Hepatocyte (in vitro differentiated cells): ENCODE data around the gene MTMR3. TPM values are rescaled to one million over a fixed set of nuclear protein-coding genes. Genes with fewer than 3 reads are reported as not detected.
"Not testable (repeated sequence)": the region's sequence is repeated elsewhere in the genome, so short reads cannot be mapped to it uniquely, and the experiment has no call there.

Experiments used
- DNase-seq: peaks from one replicate; pipeline ENCODE4 v3.0.0-alpha.2; 2016; ENCODE audit warnings: low spot score
- H2AFZ ChIP-seq: fragments of 200-600 bp; sonication (generic); 2 replicates; pipeline ENCODE4 v1.6.0; 2016; ENCODE audit warnings: antibody characterized with exemption, mild to moderate bottlenecking
- H3K27ac ChIP-seq: fragments of 200-600 bp; sonication (generic); 2 replicates; pipeline ENCODE4 v1.5.1; 2016; ENCODE audit warnings: mild to moderate bottlenecking
- H3K27me3 ChIP-seq: fragments of 200-600 bp; sonication (generic); 2 replicates; pipeline ENCODE4 v1.6.1; 2016
- H3K36me3 ChIP-seq: fragments of 200-600 bp; sonication (generic); replicated peaks from 2 replicates; pipeline ENCODE4 v1.5.1; 2016; ENCODE audit warnings: low read depth; ENCODE audit not compliant: insufficient read depth
- H3K4me1 ChIP-seq: fragments of 200-600 bp; sonication (generic); 2 replicates; pipeline ENCODE4 v1.5.1; 2016; ENCODE audit warnings: mild to moderate bottlenecking, moderate library complexity; ENCODE audit not compliant: insufficient read depth
- H3K4me2 ChIP-seq: fragments of 200-600 bp; sonication (generic); 2 replicates; pipeline ENCODE4 v1.6.0; 2016
- H3K4me3 ChIP-seq: fragments of 200-600 bp; sonication (generic); 2 replicates; pipeline ENCODE4 v1.5.1; 2016; ENCODE audit warnings: mild to moderate bottlenecking
- H3K79me2 ChIP-seq: fragments of 200-600 bp; sonication (generic); 2 replicates; pipeline ENCODE4 v1.6.0; 2017; ENCODE audit warnings: mild to moderate bottlenecking
- H3K9me2 ChIP-seq: fragments of 200-600 bp; sonication (generic); replicated peaks from 2 replicates; pipeline ENCODE4 v1.6.0; 2017; ENCODE audit warnings: mild to moderate bottlenecking; ENCODE audit not compliant: insufficient read depth
- H3K9me3 ChIP-seq: fragments of 200-600 bp; sonication (generic); 2 replicates; pipeline ENCODE4 v1.5.1; 2016; ENCODE audit warnings: low read depth, mild to moderate bottlenecking
- H4K20me1 ChIP-seq: fragments of 200-600 bp; sonication (generic); 2 replicates; pipeline ENCODE4 v1.6.0; 2016; ENCODE audit warnings: mild to moderate bottlenecking; ENCODE audit not compliant: insufficient read depth, poor library complexity, severe bottlenecking
- CTCF ChIP-seq: fragments of 200-600 bp; sonication (generic); IDR thresholded peaks from 2 replicates; pipeline ENCODE4 v1.5.1; 2016; ENCODE audit warnings: antibody characterized with exemption, mild to moderate bottlenecking; ENCODE audit not compliant: poor library complexity
- EZH2 ChIP-seq: fragments of 200-600 bp; sonication (generic); IDR thresholded peaks from 2 replicates; pipeline ENCODE4 v1.6.1; 2016; ENCODE audit warnings: antibody characterized with exemption, mild to moderate bottlenecking, borderline replicate concordance
- EZH2phosphoT487 ChIP-seq: fragments of 200-600 bp; sonication (generic); IDR thresholded peaks from one replicate; pipeline ENCODE4 v1.6.1; 2018; ENCODE audit warnings: antibody characterized with exemption, mild to moderate bottlenecking, low read depth, moderate library complexity; ENCODE audit not compliant: unreplicated experiment, severe bottlenecking
- WGBS: methylation state at CpG from one replicate; pipeline ENCODE4 v1.1.6; 2016; ENCODE audit warnings: low lambda C conversion rate; ENCODE audit errors: missing lambda C conversion rate; 5-methylcytosine and 5-hydroxymethylcytosine counted together
- polyA plus RNA-seq: library from polyadenylated mRNA; unstranded; fragments of >200 nt; fragmentation: Nextera tagmentation; extraction: Ambion mirVana; gene quantifications from 2 replicates; pipeline ENCODE4 v1.2.1, GENCODE V29; 2016
- total RNA-seq: library from RNA; depleted of rRNA; stranded (reverse); fragments of >200 nt; gene quantifications from 2 replicates; pipeline ENCODE4 v1.2.3, GENCODE V29; 2014

Gene MTMR3
- total and polyA plus RNA-seq, 2 experiments from 2014 or later, result 16.2 to 42.7 TPM

- 76% methylated on average over 3 of the region's 3 CpGs for WGBS
- H2AFZ ChIP-seq, result no peak overlapping the region
- H3K4me2 ChIP-seq, result no peak overlapping the region
- H3K4me3 ChIP-seq, result no peak overlapping the region
- no peaks in the 10 kb centered on the region for H3K79me2 ChIP-seq
- H4K20me1 ChIP-seq, result no peaks in the 10 kb centered on the region
- no peaks in the 10 kb centered on the region for H3K36me3 ChIP-seq
- H3K9me3 ChIP-seq, result no peaks in the 10 kb centered on the region
- H3K27me3 ChIP-seq, result no peaks in the 10 kb centered on the region
- no peaks in the 10 kb centered on the region for H3K4me1 ChIP-seq
- no peak for DNase-seq
- TF ChIP-seq EZH2 (no peak), EZH2phosphoT487 (no peak), CTCF (no peak)
- H3K27ac ChIP-seq, result no peak overlapping the region
- H3K9me2 ChIP-seq, result no peaks in the 10 kb centered on the region
Measured at GRCh38 chr22:29856496-29856895, 26.5 kb upstream of the MTMR3 start.

- not testable (repeated sequence) for H3K9me3 ChIP-seq, H3K9me2 ChIP-seq, H3K4me3 ChIP-seq, H3K27ac ChIP-seq, H3K4me1 ChIP-seq, H3K27me3 ChIP-seq, H4K20me1 ChIP-seq, H2AFZ ChIP-seq, DNase-seq, H3K79me2 ChIP-seq, H3K36me3 ChIP-seq, H3K4me2 ChIP-seq
- WGBS, result 97% methylated on average over 5 of the region's 9 CpGs
Measured at GRCh38 chr22:29859030-29859429, 23.9 kb upstream of the MTMR3 start.

GRCh38 chr22:29860006-29860766 is 22.8 kb upstream of the MTMR3 start:
- H3K4me3 ChIP-seq, result no peak overlapping the region
- no peak overlapping the region for H3K27ac ChIP-seq
- WGBS, result 83% methylated on average over 2 of the region's 2 CpGs

More at GRCh38 chr22:29860006-29860766, 22.8 kb upstream of the MTMR3 start:
- no peak overlapping the region for H2AFZ ChIP-seq
- no peaks in the 10 kb centered on the region for H3K79me2 ChIP-seq
- no peaks in the 10 kb centered on the region for H3K4me1 ChIP-seq
- no peak for DNase-seq
- H3K9me2 ChIP-seq, result no peaks in the 10 kb centered on the region
- H3K4me2 ChIP-seq, result no peak overlapping the region
- no peak for TF ChIP-seq CTCF
- TF ChIP-seq EZH2, result no peak
- TF ChIP-seq EZH2phosphoT487, result no peak
- H3K27me3 ChIP-seq, result no peaks in the 10 kb centered on the region
- H4K20me1 ChIP-seq, result no peaks in the 10 kb centered on the region
- H3K9me3 ChIP-seq, result no peaks in the 10 kb centered on the region
- H3K36me3 ChIP-seq, result no peaks in the 10 kb centered on the region
